H9 (cell line): ENCODE data around the gene SMCO1. TPM values are rescaled to one million over a fixed set of nuclear protein-coding genes. Genes with fewer than 3 reads are reported as not detected.

Experiments used
- DNase-seq: peaks from one replicate; pipeline ENCODE4 v3.0.0-alpha.2; 2017
- H2AFZ ChIP-seq: one replicate; pipeline ENCODE4 v1.6.1; 2013; ENCODE audit warnings: mild to moderate bottlenecking, low read length, control low read depth, moderate library complexity
- H2AK5ac ChIP-seq: 2 replicates; pipeline ENCODE4 v1.6.1; 2013; ENCODE audit warnings: low read length, control low read depth, mixed read lengths; ENCODE audit not compliant: insufficient read length
- H2BK120ac ChIP-seq: one replicate; pipeline ENCODE4 v1.6.1; 2013; ENCODE audit warnings: low read depth, mild to moderate bottlenecking, low read length, control low read depth, inconsistent platforms; ENCODE audit not compliant: poor library complexity, severe bottlenecking
- H2BK12ac ChIP-seq: 2 replicates; pipeline ENCODE4 v1.6.1; 2013; ENCODE audit warnings: low read length, control low read depth, mixed read lengths, low read depth; ENCODE audit not compliant: insufficient read length
- H2BK15ac ChIP-seq: 2 replicates; pipeline ENCODE4 v1.6.1; 2013; ENCODE audit warnings: low read depth, low read length, control low read depth
- H2BK20ac ChIP-seq: one replicate; pipeline ENCODE4 v1.6.1; 2013; ENCODE audit warnings: low read depth, mild to moderate bottlenecking, low read length, control low read depth, inconsistent platforms; ENCODE audit not compliant: poor library complexity, severe bottlenecking
- H2BK5ac ChIP-seq: 2 replicates; pipeline ENCODE4 v1.6.1; 2013; ENCODE audit warnings: low read length, control low read depth, mixed read lengths; ENCODE audit not compliant: insufficient read length
- H3K14ac ChIP-seq: 2 replicates; pipeline ENCODE4 v1.6.1; 2013; ENCODE audit warnings: low read length, control low read depth; ENCODE audit not compliant: insufficient read depth
- H3K18ac ChIP-seq: 2 replicates; pipeline ENCODE4 v1.6.1; 2013; ENCODE audit warnings: low read depth, mild to moderate bottlenecking, mixed read lengths, low read length, control low read depth; ENCODE audit not compliant: insufficient read length
- H3K23ac ChIP-seq: 2 replicates; pipeline ENCODE4 v1.6.1; 2013; ENCODE audit warnings: low read length, control low read depth, mixed read lengths, low read depth; ENCODE audit not compliant: insufficient read length
- H3K23me2 ChIP-seq: 2 replicates; pipeline ENCODE4 v1.6.1; 2013; ENCODE audit warnings: low read depth, mild to moderate bottlenecking, mixed read lengths, low read length, control low read depth; ENCODE audit not compliant: insufficient read length, poor library complexity, severe bottlenecking
- H3K27ac ChIP-seq: 2 replicates; pipeline ENCODE4 v1.5.1; 2013; ENCODE audit warnings: low read length, control low read depth, mixed read lengths, low read depth; ENCODE audit not compliant: insufficient read length
- H3K27me3 ChIP-seq: 2 replicates; pipeline ENCODE4 v1.6.1; 2013; ENCODE audit warnings: low read length, control low read depth, inconsistent platforms; ENCODE audit not compliant: insufficient read depth
- H3K4ac ChIP-seq: 2 replicates; pipeline ENCODE4 v1.6.1; 2013; ENCODE audit warnings: low read depth, mild to moderate bottlenecking, control low read depth, inconsistent platforms, low read length, moderate library complexity
- H3K4me1 ChIP-seq: 2 replicates; pipeline ENCODE4 v1.6.1; 2013; ENCODE audit warnings: low read length, control low read depth, inconsistent platforms; ENCODE audit not compliant: insufficient read depth
- H3K4me2 ChIP-seq: 2 replicates; pipeline ENCODE4 v1.6.1; 2013; ENCODE audit warnings: low read length, control low read depth, mixed read lengths; ENCODE audit not compliant: insufficient read length, insufficient read depth
- H3K56ac ChIP-seq: 2 replicates; pipeline ENCODE4 v1.6.1; 2013; ENCODE audit warnings: low read depth, mild to moderate bottlenecking, mixed read lengths, low read length, control low read depth; ENCODE audit not compliant: insufficient read length
- H3K79me1 ChIP-seq: 2 replicates; pipeline ENCODE4 v1.6.1; 2013; ENCODE audit warnings: low read depth, mild to moderate bottlenecking, moderate library complexity, low read length, control low read depth, inconsistent platforms; ENCODE audit not compliant: insufficient read depth, poor library complexity, severe bottlenecking
- H3K79me2 ChIP-seq: 2 replicates; pipeline ENCODE4 v1.6.1; 2013; ENCODE audit warnings: low read length, control low read depth, inconsistent platforms; ENCODE audit not compliant: insufficient read depth
- H3K9ac ChIP-seq: 2 replicates; pipeline ENCODE4 v1.6.1; 2013; ENCODE audit warnings: low read length, control low read depth, mixed read lengths; ENCODE audit not compliant: insufficient read length; ENCODE audit errors: extremely low read depth
- H3K9me3 ChIP-seq: one replicate; pipeline ENCODE4 v1.6.1; 2013; ENCODE audit warnings: low read depth, low read length, inconsistent platforms; ENCODE audit not compliant: control insufficient read depth
- H3T11ph ChIP-seq: one replicate; pipeline ENCODE4 v1.6.1; 2013; ENCODE audit warnings: mild to moderate bottlenecking, low read length, control low read depth, inconsistent platforms
- H4K20me1 ChIP-seq: one replicate; pipeline ENCODE4 v1.6.1; 2013; ENCODE audit not compliant: control insufficient read depth, insufficient read length, insufficient read depth
- H4K5ac ChIP-seq: 2 replicates; pipeline ENCODE4 v1.6.1; 2013; ENCODE audit warnings: low read depth, mild to moderate bottlenecking, mixed read lengths, low read length, control low read depth; ENCODE audit not compliant: insufficient read length
- H4K8ac ChIP-seq: replicated peaks from 2 replicates; pipeline ENCODE4 v1.6.1; 2013; ENCODE audit warnings: low read length, control low read depth, mixed read lengths, low read depth; ENCODE audit not compliant: insufficient read length
- H4K91ac ChIP-seq: 2 replicates; pipeline ENCODE4 v1.6.1; 2013; ENCODE audit warnings: low read depth, mild to moderate bottlenecking, moderate library complexity, mixed read lengths, low read length, control low read depth; ENCODE audit not compliant: insufficient read length
- H3K27ac Mint-ChIP-seq, 3 experiments: 2 replicates in 2 of 3; 3 replicates in 1 of 3; pipeline ENCODE4 v1.8.0; 2020 to 2021; ENCODE audit warnings: mixed read lengths in 3 of 3, mild to moderate bottlenecking in 1 of 3, moderate library complexity in 1 of 3
- H3K27me3 Mint-ChIP-seq: 2 replicates; pipeline ENCODE4 v1.8.0; 2021; ENCODE audit warnings: low read depth, mild to moderate bottlenecking, moderate library complexity, mixed read lengths
- H3K36me3 Mint-ChIP-seq, 3 experiments: 2 replicates in 2 of 3; 3 replicates in 1 of 3; pipeline ENCODE4 v1.8.0; 2020 to 2021; ENCODE audit warnings: low read depth in 3 of 3, mixed read lengths in 3 of 3; ENCODE audit not compliant: insufficient read depth in 1 of 3
- H3K4me1 Mint-ChIP-seq, 2 experiments: 2 replicates each; pipeline ENCODE4 v1.8.0; 2020; ENCODE audit warnings: mixed read lengths in 2 of 2
- H3K4me3 Mint-ChIP-seq, 2 experiments: 2 replicates in 1 of 2; 3 replicates in 1 of 2; pipeline ENCODE4 v1.8.0; 2020 to 2021; ENCODE audit warnings: mild to moderate bottlenecking in 2 of 2, mixed read lengths in 2 of 2, moderate library complexity in 1 of 2
- H3K9me3 Mint-ChIP-seq, 2 experiments: 2 replicates in 1 of 2; 3 replicates in 1 of 2; pipeline ENCODE4 v1.8.0; 2020; ENCODE audit warnings: mild to moderate bottlenecking in 2 of 2, mixed read lengths in 2 of 2, moderate library complexity in 1 of 2
- CTCF ChIP-seq: fragments of 200-600 bp; sonication (generic); conservative IDR thresholded peaks from 3 replicates; pipeline ENCODE4 v1.8.0; 2021; ENCODE audit warnings: antibody characterized with exemption, mild to moderate bottlenecking
- WGBS: extraction: QIAGEN DNeasy Blood & Tissue Kit; methylation state at CpG from one replicate; pipeline ENCODE4 v1.1.7; 2013; ENCODE audit warnings: missing lambda C conversion rate, low lambda C conversion rate, mixed read lengths; ENCODE audit not compliant: insufficient read length; ENCODE audit errors: extremely low coverage; 5-methylcytosine and 5-hydroxymethylcytosine counted together
- total RNA-seq: library from RNA; stranded (reverse); gene quantifications from 2 replicates; pipeline ENCODE4 v1.2.1, GENCODE V29; 2021

The SMCO1 gene
- total RNA-seq, 1 experiment from 2014 or later, result not detected

- Histone ChIP-seq H3K27me3 (no peaks in the 10 kb centered on the region), H2BK5ac (no peak overlapping the region)
Observed at GRCh38 chr3:196514350-196514716, 813 bp downstream of the SMCO1 start.

More at GRCh38 chr3:196514350-196514716, 813 bp downstream of the SMCO1 start:
- no peak overlapping the region for H3K9ac ChIP-seq
- H2BK120ac ChIP-seq, result no peak overlapping the region
- WGBS, result no CpG with 5 or more reads among the region's 1 CpG
- H3K27me3 Mint-ChIP-seq, result peaks cover 2% of the 10 kb centered on the region; the same call in 1 of the 2 replicates
- H4K20me1 ChIP-seq, result no peaks in the 10 kb centered on the region
- no peak overlapping the region for H3K4ac ChIP-seq
- no peaks in the 10 kb centered on the region for H3K4me1 ChIP-seq
- no peak overlapping the region for H3T11ph ChIP-seq
- H4K8ac ChIP-seq, result no peak overlapping the region
- H3K14ac ChIP-seq, result no peak overlapping the region
- no peak overlapping the region for H4K91ac ChIP-seq
- no peak for TF ChIP-seq CTCF
- H3K36me3 Mint-ChIP-seq, result peaks cover 5 to 16% (median 10%) of the 10 kb centered on the region in 3 experiments; a peak in 6 of 7 replicates
- H3K4me2 ChIP-seq, result no peak overlapping the region
- peaks cover 11 to 23% of the 10 kb centered on the region in 2 experiments for H3K4me1 Mint-ChIP-seq
- H2BK15ac ChIP-seq, result no peak overlapping the region
- H2BK12ac ChIP-seq, result no peak overlapping the region
- no peak for DNase-seq
- H3K27ac ChIP-seq, result no peak overlapping the region
- no peak overlapping the region for H3K4me3 Mint-ChIP-seq
- H3K23me2 ChIP-seq, result no peaks in the 10 kb centered on the region
- no peak overlapping the region for H2BK20ac ChIP-seq
- no peak overlapping the region for H4K5ac ChIP-seq
- H3K79me1 ChIP-seq, result no peaks in the 10 kb centered on the region
- no peak overlapping the region for H2AFZ ChIP-seq
- H3K9me3 Mint-ChIP-seq, result peaks cover 23 to 25% of the 10 kb centered on the region in 2 experiments
- H3K23ac ChIP-seq, result no peak overlapping the region
- peaks cover 10% of the 10 kb centered on the region for H3K9me3 ChIP-seq
- H3K79me2 ChIP-seq, result no peaks in the 10 kb centered on the region
- H3K18ac ChIP-seq, result no peak overlapping the region
- H2AK5ac ChIP-seq, result no peak overlapping the region
- no peak overlapping the region for H3K27ac Mint-ChIP-seq
- no peak overlapping the region for H3K56ac ChIP-seq
